Activated naive CD8-positive, alpha-beta T cell treated with anti-CD3 and anti-CD28 coated beads, Interleukin-2, amount 50 U/mL, for 24 hours (primary cell): Measurements from ENCODE around the gene PDE1C.

Experiments used
- ATAC-seq: fragments of 150-1000 bp; cut with Tn5 transposase; one replicate; pipeline ENCODE4 v1.10.0; 2021
- DNase-seq: peaks from one replicate; pipeline ENCODE4 v3.0.0; 2021
- H3K27ac Mint-ChIP-seq: one replicate; pipeline ENCODE4 v1.8.0; 2021; ENCODE audit warnings: mild to moderate bottlenecking, mixed read lengths
- H3K27me3 Mint-ChIP-seq: one replicate; pipeline ENCODE4 v1.8.0; 2021; ENCODE audit warnings: mixed read lengths
- H3K36me3 Mint-ChIP-seq: one replicate; pipeline ENCODE4 v1.8.0; 2021; ENCODE audit warnings: low read depth, mixed read lengths
- H3K4me1 Mint-ChIP-seq: one replicate; pipeline ENCODE4 v1.8.0; 2021; ENCODE audit warnings: mixed read lengths
- H3K4me3 Mint-ChIP-seq: one replicate; pipeline ENCODE4 v1.8.0; 2021; ENCODE audit warnings: mild to moderate bottlenecking, moderate library complexity, mixed read lengths
- H3K9me3 Mint-ChIP-seq: one replicate; pipeline ENCODE4 v1.8.0; 2021; ENCODE audit warnings: mixed read lengths

The PDE1C gene

DNA sequence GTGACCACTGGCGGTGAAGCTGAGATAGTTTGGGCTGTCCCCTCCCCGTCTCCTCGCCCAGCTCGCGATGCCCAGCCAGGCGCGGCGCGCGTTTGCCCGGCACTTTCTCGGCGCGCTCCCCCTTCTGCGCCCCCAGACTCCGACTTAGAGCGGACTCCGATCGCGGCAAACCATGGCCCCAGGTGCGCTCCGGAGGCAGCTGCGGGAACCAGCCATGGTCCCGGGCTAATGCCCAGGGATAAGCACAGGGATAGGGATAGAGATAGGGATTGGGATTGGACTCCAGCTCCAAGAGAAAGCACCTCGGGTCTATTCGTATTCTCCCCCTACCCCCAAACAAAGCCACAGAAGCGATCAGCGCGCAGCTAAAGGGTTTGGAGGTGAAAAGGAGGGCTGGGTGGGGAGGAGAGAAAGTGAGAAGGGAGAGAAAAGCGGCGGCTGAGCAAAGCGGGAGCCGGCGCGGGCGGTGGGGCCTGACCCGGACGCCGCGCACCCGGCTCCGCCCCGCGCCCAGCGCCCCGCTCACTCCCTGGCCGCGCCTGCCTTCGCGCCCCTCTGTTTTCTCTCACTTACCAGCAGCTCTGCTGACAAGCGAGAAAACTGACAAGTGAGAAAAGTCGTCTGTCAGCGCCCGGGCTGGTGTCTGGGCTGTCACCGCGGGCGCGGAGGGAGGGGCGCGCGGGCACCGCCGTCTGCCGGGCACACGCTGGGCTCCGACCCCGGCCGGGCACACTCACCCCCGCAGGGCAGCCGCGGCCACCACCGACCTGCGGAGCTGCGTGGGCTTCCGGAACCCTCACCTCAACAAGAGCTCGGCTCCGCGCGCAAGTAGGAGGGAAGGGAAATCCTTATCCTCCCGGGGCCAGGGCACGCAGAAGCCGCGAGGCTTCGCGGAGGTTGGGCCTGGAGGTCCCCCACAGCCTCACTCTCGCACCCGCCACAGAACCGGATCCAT is at the start of gene PDE1C:
Gene PDE1C, minus strand, starts transcription at position 2 of the 955 bp plus-strand sequence.
- H3K27ac Mint-ChIP-seq = no peak within 1 kb of the TSS
- H3K4me3 Mint-ChIP-seq = no peak within 1 kb of the TSS
- no peaks in the 10 kb centered on the region for H3K4me1 Mint-ChIP-seq
- no peaks in the 10 kb centered on the region for H3K9me3 Mint-ChIP-seq
- H3K36me3 Mint-ChIP-seq = no peaks in the 10 kb centered on the region
- no peak for DNase-seq
- peaks cover 20% of the 10 kb centered on the region for H3K27me3 Mint-ChIP-seq
- no peak for ATAC-seq

DNA sequence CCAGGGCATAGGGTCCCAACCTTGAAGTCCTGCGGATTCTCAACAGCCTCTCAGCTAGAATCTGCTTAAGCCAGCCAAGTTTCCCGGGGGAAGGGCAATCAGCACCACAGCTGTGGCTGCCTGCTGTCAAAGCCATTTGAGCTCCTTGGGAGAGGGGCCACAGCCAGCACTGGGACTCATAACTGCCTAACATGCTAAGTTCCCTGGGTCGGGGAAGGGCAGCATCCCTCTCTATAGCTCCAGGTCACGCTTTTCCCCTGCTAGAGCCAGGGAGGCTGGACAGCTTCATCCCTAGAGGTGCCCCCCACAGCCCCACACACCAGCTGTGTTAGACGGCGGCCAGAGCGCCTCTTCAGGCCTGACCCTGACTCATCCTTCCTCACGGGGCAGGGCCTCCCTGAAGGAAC is 49.6 kb upstream of the PDE1C start:
- H3K4me3 Mint-ChIP-seq = no peak overlapping the region
- peaks cover 16% of the 10 kb centered on the region for H3K9me3 Mint-ChIP-seq
- ATAC-seq (no peak), DNase-seq (no peak)
- H3K27me3 Mint-ChIP-seq = no peaks in the 10 kb centered on the region
- H3K27ac Mint-ChIP-seq = no peak overlapping the region
- no peaks in the 10 kb centered on the region for H3K4me1 Mint-ChIP-seq
- H3K36me3 Mint-ChIP-seq = no peaks in the 10 kb centered on the region

DNA sequence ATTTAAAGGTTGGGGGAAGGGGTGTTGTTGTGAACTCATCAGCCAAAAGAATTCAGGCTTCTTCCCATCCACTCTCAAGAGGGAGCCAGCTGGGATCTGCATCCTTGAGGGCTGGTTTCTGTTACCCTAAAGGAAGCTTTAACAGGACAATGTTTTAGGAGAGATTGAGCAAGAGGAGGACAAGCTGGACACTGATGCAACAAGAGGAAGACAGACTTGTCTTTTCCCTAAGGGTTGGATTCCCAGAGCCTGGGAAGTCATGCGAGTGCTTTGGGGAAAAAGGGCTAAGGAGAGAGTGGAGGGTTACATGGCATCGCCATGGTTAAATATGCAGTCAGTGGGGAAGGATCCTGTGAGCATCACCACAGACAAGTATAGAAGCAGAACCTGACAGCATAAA is 47.6 kb upstream of the PDE1C start:
- DNase-seq = no peak
- Mint-ChIP-seq H3K27me3 (no peaks in the 10 kb centered on the region), H3K27ac (no peak overlapping the region), H3K4me3 (no peak overlapping the region), H3K9me3 (peaks cover 6% of the 10 kb centered on the region), H3K36me3 (no peaks in the 10 kb centered on the region), H3K4me1 (no peaks in the 10 kb centered on the region)
- ATAC-seq = no peak

DNA sequence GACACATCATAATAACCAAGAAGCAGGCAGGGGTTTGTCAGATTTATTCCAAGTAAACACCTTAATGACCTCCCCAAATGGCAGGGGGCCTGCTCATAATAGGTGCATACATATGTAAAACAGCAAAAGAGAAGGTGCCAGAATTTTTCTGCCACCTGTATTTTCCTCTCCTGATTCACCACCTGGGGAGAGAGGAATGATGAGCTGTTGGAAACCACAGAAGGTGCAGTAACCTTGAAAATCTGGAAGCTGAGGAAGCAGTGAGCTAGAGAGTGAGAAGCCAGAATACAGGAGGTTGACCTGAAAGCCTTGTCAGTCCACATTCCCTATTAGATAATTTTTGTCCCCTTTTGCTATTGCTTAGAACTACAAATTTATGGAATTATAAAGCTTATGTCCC is 46.2 kb upstream of the PDE1C start:
- H3K9me3 Mint-ChIP-seq = peaks cover 3% of the 10 kb centered on the region
- DNase-seq (no peak), ATAC-seq (no peak)
- no peaks in the 10 kb centered on the region for H3K4me1 Mint-ChIP-seq
- no peaks in the 10 kb centered on the region for H3K27me3 Mint-ChIP-seq
- H3K36me3 Mint-ChIP-seq = no peaks in the 10 kb centered on the region
- no peak overlapping the region for H3K27ac Mint-ChIP-seq
- H3K4me3 Mint-ChIP-seq = no peak overlapping the region

DNA sequence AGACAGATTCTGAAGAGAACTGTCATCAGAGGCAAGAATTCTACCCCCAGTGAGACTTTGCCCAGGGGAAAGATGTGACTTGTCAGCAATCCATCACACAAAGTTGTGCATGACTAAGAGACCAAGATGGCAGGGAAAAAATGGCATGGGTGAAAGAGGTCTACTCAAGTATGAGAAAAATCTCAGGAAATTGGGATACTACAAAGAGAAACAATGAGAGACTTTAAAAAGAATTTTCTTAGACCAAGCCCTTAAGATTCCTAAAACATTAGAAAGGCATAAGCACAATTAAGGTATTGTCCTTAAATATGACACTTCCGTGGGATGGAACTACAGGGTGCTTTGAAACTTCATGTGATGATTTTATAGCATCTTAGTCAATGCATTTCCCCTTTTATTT is 45.6 kb upstream of the PDE1C start:
- no peaks in the 10 kb centered on the region for H3K27me3 Mint-ChIP-seq
- H3K4me1 Mint-ChIP-seq = no peaks in the 10 kb centered on the region
- H3K4me3 Mint-ChIP-seq = no peak overlapping the region
- DNase-seq = no peak
- H3K9me3 Mint-ChIP-seq = peaks cover 4% of the 10 kb centered on the region
- ATAC-seq = no peak
- no peak overlapping the region for H3K27ac Mint-ChIP-seq
- H3K36me3 Mint-ChIP-seq = no peaks in the 10 kb centered on the region

DNA sequence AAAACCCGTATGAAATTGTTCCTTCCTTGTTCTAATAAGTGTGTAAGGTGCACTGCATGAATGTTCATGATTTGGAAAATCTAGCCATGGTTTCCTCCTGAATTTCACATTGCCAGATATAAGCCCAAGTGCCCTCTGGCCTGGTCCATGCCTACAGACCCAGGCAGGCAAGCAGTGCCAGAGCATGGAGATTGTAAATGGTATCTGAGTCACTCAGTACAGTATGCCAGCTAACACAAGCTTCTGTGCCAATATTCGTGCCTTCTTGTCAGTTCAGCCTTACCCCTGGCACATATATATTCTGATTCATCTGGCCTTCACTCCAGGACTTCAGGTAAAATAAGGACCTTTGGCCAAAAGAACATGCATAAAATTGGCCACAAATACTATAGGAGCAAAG is 38.4 kb upstream of the PDE1C start:
- Mint-ChIP-seq H3K27ac (no peak overlapping the region), H3K27me3 (no peaks in the 10 kb centered on the region), H3K9me3 (peaks cover 36% of the 10 kb centered on the region), H3K4me3 (no peak overlapping the region), H3K4me1 (no peaks in the 10 kb centered on the region), H3K36me3 (no peaks in the 10 kb centered on the region)
- no peak for DNase-seq
- no peak for ATAC-seq

DNA sequence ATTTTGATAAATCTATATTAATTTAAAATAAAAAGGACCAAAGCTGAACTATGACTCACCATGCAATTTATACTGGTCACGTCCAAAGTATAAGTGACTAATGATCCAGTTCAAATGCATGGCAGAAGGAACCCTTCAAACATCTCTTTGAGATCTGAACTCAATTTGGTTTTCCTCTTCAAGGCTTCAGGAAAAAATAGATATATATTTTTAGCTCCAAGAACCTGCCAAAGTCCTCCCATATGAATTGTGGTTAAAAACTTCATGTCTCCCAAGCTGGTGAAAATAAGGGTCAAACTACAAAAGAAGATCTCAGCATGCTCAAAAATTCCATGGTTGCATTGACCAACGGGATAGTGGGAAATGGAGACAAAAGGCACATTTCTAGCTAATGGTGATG is 34.6 kb upstream of the PDE1C start:
- DNase-seq (no peak), ATAC-seq (no peak)
- Mint-ChIP-seq H3K27me3 (no peaks in the 10 kb centered on the region), H3K9me3 (peaks cover 28% of the 10 kb centered on the region), H3K4me3 (no peak overlapping the region), H3K4me1 (no peaks in the 10 kb centered on the region), H3K36me3 (no peaks in the 10 kb centered on the region), H3K27ac (no peak overlapping the region)

DNA sequence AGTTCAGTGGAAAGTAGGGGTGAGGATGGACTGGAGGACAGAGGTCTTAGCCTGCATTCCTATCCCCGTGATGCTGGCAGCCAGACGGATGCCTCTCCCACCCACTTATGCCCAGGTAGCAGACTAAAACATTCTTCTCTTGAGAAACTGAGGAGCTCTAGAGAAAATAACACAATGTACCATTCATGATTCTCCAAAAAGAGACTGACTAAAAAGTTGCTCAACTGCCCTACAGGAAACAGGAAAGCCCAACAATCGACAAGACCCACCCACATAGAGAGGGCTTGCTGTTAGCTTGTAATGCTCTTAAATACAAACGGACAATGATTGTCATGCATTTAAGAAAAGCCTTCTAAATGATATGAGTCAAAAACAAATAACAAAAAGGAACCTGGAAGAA is 33.2 kb upstream of the PDE1C start:
- ATAC-seq = no peak
- peaks cover 23% of the 10 kb centered on the region for H3K9me3 Mint-ChIP-seq
- no peaks in the 10 kb centered on the region for H3K36me3 Mint-ChIP-seq
- no peaks in the 10 kb centered on the region for H3K27me3 Mint-ChIP-seq
- no peaks in the 10 kb centered on the region for H3K4me1 Mint-ChIP-seq
- DNase-seq = no peak
- no peak overlapping the region for H3K4me3 Mint-ChIP-seq
- no peak overlapping the region for H3K27ac Mint-ChIP-seq

DNA sequence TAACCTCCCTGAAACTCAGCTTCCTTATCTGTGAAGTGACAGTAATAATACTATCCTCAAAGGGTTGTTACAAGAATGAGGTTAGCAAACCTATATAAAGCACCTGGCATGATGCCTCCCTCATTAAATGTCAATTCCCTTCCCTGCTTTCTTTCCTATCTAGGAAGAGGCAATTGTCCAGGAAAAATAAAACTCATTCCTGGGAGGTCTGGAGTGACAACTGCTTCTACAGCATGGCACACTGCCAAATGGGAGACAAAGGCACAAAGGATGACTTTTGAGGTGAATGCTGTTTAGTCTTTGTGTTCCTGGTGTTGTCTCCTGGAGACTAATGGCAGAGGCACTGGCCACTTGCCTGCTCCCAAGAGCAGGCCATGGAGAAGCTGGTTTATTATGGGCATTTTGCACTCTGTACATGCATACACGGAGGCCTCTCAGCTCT is 32.2 kb upstream of the PDE1C start:
- H3K27ac Mint-ChIP-seq = no peak overlapping the region
- no peak overlapping the region for H3K4me3 Mint-ChIP-seq
- no peaks in the 10 kb centered on the region for H3K4me1 Mint-ChIP-seq
- ATAC-seq (no peak), DNase-seq (no peak)
- no peaks in the 10 kb centered on the region for H3K27me3 Mint-ChIP-seq
- no peaks in the 10 kb centered on the region for H3K36me3 Mint-ChIP-seq
- peaks cover 23% of the 10 kb centered on the region for H3K9me3 Mint-ChIP-seq

DNA sequence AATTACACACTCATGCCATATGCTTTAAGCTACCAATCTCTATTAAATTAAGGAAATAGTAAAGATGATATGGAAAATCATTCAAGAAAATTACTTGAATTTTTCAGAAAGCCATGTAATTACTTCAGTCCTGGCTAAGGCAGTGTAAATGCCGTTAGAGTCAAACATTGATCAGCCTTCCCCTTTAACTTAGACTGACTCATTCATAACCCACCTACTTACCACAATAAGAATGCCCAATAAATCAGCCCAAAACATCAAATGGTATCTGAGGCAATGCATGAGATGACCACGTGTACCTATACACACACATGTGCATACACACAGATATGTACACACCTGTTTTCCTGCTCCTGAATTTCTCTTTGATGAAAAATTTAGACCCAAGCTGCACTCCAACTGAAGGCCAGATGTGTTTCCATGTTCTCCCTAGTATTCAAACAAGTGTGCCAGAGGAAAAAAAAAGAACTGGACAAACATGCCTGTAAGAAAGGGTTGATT is 30.2 kb upstream of the PDE1C start:
- no peak overlapping the region for H3K27ac Mint-ChIP-seq
- H3K36me3 Mint-ChIP-seq = no peaks in the 10 kb centered on the region
- H3K4me1 Mint-ChIP-seq = no peaks in the 10 kb centered on the region
- H3K27me3 Mint-ChIP-seq = no peaks in the 10 kb centered on the region
- ATAC-seq (no peak), DNase-seq (no peak)
- H3K4me3 Mint-ChIP-seq = no peak overlapping the region
- peaks cover 17% of the 10 kb centered on the region for H3K9me3 Mint-ChIP-seq

DNA sequence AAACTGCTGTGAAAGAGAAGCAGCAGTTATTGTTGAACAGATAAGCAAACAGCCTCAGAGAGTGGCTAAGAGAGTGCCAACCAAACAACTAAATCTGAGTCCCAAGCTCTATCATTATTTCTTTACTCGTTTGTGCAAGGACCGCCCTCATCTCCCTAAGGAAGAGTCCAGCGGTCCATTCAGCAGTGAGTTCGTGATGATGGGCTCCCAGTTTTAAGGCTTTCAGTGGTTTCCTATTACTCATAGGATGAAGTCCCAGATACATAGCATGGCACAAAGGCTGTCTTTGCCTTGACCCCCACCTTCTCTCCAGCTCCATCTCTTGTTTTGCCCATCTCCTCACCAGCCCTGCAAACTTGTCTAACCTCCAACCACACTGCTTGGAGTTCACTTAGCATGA is 24.3 kb upstream of the PDE1C start:
- Mint-ChIP-seq H3K4me3 (no peak overlapping the region), H3K4me1 (no peaks in the 10 kb centered on the region)

DNA sequence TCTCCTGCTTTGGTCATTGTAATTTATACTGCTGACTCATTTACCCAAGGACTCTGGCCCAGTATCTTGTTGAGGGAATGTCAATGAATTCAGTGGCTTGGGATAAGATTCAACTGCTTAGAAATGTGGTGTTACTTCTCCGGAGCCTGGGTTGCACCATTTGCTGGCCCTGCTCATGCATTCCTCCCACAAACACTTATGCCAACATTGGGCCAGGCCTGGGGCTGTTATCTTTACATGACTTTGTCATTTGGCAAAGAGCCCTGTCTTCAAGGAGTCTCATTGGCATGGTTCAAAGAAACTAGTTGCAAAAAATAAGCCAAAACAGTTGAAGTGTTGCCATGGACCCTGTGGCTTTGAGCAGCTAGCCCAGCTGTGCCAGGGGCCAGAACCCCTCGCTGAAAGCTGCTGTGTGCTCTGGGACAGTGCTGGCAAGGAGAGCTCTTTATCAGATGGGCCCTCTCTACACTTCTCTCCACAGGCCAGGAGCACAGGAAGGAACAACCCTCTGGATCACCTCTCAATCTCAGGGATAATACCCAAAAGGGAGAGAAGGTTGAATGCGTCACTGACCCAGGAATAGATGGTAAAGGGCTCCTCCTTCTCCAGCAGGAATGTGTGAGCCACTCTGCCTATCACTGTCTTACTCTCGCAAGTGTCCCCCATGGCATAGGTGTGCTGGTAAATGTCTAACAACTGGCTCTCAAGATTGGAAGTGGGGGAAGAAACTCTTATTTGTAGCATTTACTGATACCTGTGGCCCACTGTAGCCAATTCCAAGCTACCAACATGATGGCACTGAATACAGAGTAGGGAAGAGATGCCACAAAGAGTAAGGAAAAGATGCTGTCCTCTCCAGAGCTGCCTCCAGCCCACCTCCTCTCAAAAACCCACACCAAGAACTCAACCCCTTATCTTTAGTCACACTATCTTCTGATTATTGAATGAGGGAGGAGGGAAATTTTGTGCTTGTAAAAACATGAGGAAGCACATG is 23.5 kb upstream of the PDE1C start:
- no peak for ATAC-seq
- DNase-seq = no peak
- Mint-ChIP-seq H3K27ac (no peak overlapping the region), H3K4me1 (no peaks in the 10 kb centered on the region), H3K36me3 (no peaks in the 10 kb centered on the region), H3K4me3 (no peak overlapping the region), H3K27me3 (no peaks in the 10 kb centered on the region), H3K9me3 (peaks cover 5% of the 10 kb centered on the region)

More for the DNA sequence above, 24.3 kb upstream of the PDE1C start:
- ATAC-seq = no peak
- Mint-ChIP-seq H3K36me3 (no peaks in the 10 kb centered on the region), H3K9me3 (peaks cover 5% of the 10 kb centered on the region), H3K27me3 (no peaks in the 10 kb centered on the region), H3K27ac (no peak overlapping the region)
- DNase-seq = no peak

DNA sequence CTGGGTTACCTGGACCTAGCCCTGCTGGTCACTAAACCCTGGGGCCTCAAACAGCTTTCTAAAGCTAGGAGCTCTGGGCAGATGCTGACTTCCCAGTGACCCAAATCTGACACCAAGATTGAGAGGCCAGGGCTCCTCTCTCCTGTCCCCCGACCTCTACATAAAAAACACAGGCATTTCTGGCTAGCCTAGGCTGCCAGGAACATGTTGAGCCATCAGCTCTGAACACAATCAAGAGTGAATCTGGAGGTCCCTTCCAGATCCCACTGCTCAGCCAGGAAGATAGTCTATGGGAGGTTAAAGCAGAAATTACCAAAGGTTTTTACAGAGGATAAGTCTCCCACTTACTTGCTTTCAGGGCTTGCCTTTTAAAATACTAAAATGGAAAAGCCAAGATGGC is 22.1 kb upstream of the PDE1C start:
- Mint-ChIP-seq H3K4me3 (no peak overlapping the region), H3K4me1 (no peaks in the 10 kb centered on the region), H3K27ac (no peak overlapping the region), H3K36me3 (no peaks in the 10 kb centered on the region), H3K9me3 (peaks cover 5% of the 10 kb centered on the region), H3K27me3 (no peaks in the 10 kb centered on the region)
- ATAC-seq = no peak
- DNase-seq = no peak

DNA sequence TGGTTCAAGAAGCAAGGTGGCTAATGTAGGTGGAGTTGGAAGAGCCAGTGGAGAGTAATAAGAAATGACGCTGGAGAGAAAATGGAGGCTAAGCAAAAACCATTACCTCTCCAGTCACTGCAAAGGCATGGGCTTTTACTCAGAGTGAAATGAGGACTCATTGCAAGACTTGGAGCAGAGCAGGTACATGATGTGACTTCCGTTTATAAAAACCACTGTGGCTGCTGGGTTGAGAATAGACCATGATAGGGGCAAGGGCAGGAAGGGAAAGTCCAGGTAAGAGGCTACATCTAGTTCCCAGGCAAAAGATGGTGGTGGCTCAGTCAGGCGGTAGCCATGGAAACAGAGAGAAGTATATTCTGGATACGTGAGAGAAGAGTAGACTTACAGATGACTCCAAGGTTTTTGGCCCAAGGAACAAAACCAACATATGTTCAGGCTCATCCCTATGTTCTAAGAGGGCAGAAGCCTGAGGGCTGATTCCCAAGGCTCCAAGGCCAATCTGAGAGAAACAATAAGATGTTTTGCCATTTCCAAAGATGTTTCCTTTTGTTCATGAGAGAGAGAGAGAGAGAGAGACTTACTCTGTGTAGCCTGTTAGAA is 21.5 kb upstream of the PDE1C start:
- Mint-ChIP-seq H3K4me1 (no peaks in the 10 kb centered on the region), H3K27ac (no peak overlapping the region), H3K9me3 (peaks cover 5% of the 10 kb centered on the region), H3K36me3 (no peaks in the 10 kb centered on the region), H3K4me3 (no peak overlapping the region), H3K27me3 (no peaks in the 10 kb centered on the region)
- DNase-seq = no peak
- no peak for ATAC-seq
